ENCODE results near the gene AP3B1.

GRCh38 chr5:78289911-78290310, 4.6 kb downstream of the AP3B1 start:
- TF ChIP-seq, protein P1, sequence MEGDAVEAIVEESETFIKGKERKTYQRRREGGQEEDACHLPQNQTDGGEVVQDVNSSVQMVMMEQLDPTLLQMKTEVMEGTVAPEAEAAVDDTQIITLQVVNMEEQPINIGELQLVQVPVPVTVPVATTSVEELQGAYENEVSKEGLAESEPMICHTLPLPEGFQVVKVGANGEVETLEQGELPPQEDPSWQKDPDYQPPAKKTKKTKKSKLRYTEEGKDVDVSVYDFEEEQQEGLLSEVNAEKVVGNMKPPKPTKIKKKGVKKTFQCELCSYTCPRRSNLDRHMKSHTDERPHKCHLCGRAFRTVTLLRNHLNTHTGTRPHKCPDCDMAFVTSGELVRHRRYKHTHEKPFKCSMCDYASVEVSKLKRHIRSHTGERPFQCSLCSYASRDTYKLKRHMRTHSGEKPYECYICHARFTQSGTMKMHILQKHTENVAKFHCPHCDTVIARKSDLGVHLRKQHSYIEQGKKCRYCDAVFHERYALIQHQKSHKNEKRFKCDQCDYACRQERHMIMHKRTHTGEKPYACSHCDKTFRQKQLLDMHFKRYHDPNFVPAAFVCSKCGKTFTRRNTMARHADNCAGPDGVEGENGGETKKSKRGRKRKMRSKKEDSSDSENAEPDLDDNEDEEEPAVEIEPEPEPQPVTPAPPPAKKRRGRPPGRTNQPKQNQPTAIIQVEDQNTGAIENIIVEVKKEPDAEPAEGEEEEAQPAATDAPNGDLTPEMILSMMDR (IDR thresholded peaks at IDR 0.05) = no peak
- TF ChIP-seq POLR2AphosphoS5 (IDR thresholded peaks at IDR 0.05) (no peak), EP300 (IDR thresholded peaks at IDR 0.05) (no peak)

All from upper lobe of left lung (tissue), 4 donors.